H9 (cell line): ENCODE results near the gene WAC. TPM values are rescaled to one million over a fixed set of nuclear protein-coding genes. Genes with fewer than 3 reads are reported as not detected.

ENCODE experiments used
- DNase-seq: peaks from one replicate; pipeline ENCODE4 v3.0.0-alpha.2; 2017
- H2AFZ ChIP-seq: one replicate; pipeline ENCODE4 v1.6.1; 2013; ENCODE audit warnings: mild to moderate bottlenecking, low read length, control low read depth, moderate library complexity
- H2AK5ac ChIP-seq: 2 replicates; pipeline ENCODE4 v1.6.1; 2013; ENCODE audit warnings: low read length, control low read depth, mixed read lengths; ENCODE audit not compliant: insufficient read length
- H2BK120ac ChIP-seq: one replicate; pipeline ENCODE4 v1.6.1; 2013; ENCODE audit warnings: low read depth, mild to moderate bottlenecking, low read length, control low read depth, inconsistent platforms; ENCODE audit not compliant: poor library complexity, severe bottlenecking
- H2BK12ac ChIP-seq: 2 replicates; pipeline ENCODE4 v1.6.1; 2013; ENCODE audit warnings: low read length, control low read depth, mixed read lengths, low read depth; ENCODE audit not compliant: insufficient read length
- H2BK15ac ChIP-seq: 2 replicates; pipeline ENCODE4 v1.6.1; 2013; ENCODE audit warnings: low read depth, low read length, control low read depth
- H2BK20ac ChIP-seq: one replicate; pipeline ENCODE4 v1.6.1; 2013; ENCODE audit warnings: low read depth, mild to moderate bottlenecking, low read length, control low read depth, inconsistent platforms; ENCODE audit not compliant: poor library complexity, severe bottlenecking
- H2BK5ac ChIP-seq: 2 replicates; pipeline ENCODE4 v1.6.1; 2013; ENCODE audit warnings: low read length, control low read depth, mixed read lengths; ENCODE audit not compliant: insufficient read length
- H3K14ac ChIP-seq: 2 replicates; pipeline ENCODE4 v1.6.1; 2013; ENCODE audit warnings: low read length, control low read depth; ENCODE audit not compliant: insufficient read depth
- H3K18ac ChIP-seq: 2 replicates; pipeline ENCODE4 v1.6.1; 2013; ENCODE audit warnings: low read depth, mild to moderate bottlenecking, mixed read lengths, low read length, control low read depth; ENCODE audit not compliant: insufficient read length
- H3K23ac ChIP-seq: 2 replicates; pipeline ENCODE4 v1.6.1; 2013; ENCODE audit warnings: low read length, control low read depth, mixed read lengths, low read depth; ENCODE audit not compliant: insufficient read length
- H3K23me2 ChIP-seq: 2 replicates; pipeline ENCODE4 v1.6.1; 2013; ENCODE audit warnings: low read depth, mild to moderate bottlenecking, mixed read lengths, low read length, control low read depth; ENCODE audit not compliant: insufficient read length, poor library complexity, severe bottlenecking
- H3K27ac ChIP-seq: 2 replicates; pipeline ENCODE4 v1.5.1; 2013; ENCODE audit warnings: low read length, control low read depth, mixed read lengths, low read depth; ENCODE audit not compliant: insufficient read length
- H3K27me3 ChIP-seq: 2 replicates; pipeline ENCODE4 v1.6.1; 2013; ENCODE audit warnings: low read length, control low read depth, inconsistent platforms; ENCODE audit not compliant: insufficient read depth
- H3K4ac ChIP-seq: 2 replicates; pipeline ENCODE4 v1.6.1; 2013; ENCODE audit warnings: low read depth, mild to moderate bottlenecking, control low read depth, inconsistent platforms, low read length, moderate library complexity
- H3K4me1 ChIP-seq: 2 replicates; pipeline ENCODE4 v1.6.1; 2013; ENCODE audit warnings: low read length, control low read depth, inconsistent platforms; ENCODE audit not compliant: insufficient read depth
- H3K4me2 ChIP-seq: 2 replicates; pipeline ENCODE4 v1.6.1; 2013; ENCODE audit warnings: low read length, control low read depth, mixed read lengths; ENCODE audit not compliant: insufficient read length, insufficient read depth
- H3K56ac ChIP-seq: 2 replicates; pipeline ENCODE4 v1.6.1; 2013; ENCODE audit warnings: low read depth, mild to moderate bottlenecking, mixed read lengths, low read length, control low read depth; ENCODE audit not compliant: insufficient read length
- H3K79me1 ChIP-seq: 2 replicates; pipeline ENCODE4 v1.6.1; 2013; ENCODE audit warnings: low read depth, mild to moderate bottlenecking, moderate library complexity, low read length, control low read depth, inconsistent platforms; ENCODE audit not compliant: insufficient read depth, poor library complexity, severe bottlenecking
- H3K79me2 ChIP-seq: 2 replicates; pipeline ENCODE4 v1.6.1; 2013; ENCODE audit warnings: low read length, control low read depth, inconsistent platforms; ENCODE audit not compliant: insufficient read depth
- H3K9ac ChIP-seq: 2 replicates; pipeline ENCODE4 v1.6.1; 2013; ENCODE audit warnings: low read length, control low read depth, mixed read lengths; ENCODE audit not compliant: insufficient read length; ENCODE audit errors: extremely low read depth
- H3K9me3 ChIP-seq: one replicate; pipeline ENCODE4 v1.6.1; 2013; ENCODE audit warnings: low read depth, low read length, inconsistent platforms; ENCODE audit not compliant: control insufficient read depth
- H3T11ph ChIP-seq: one replicate; pipeline ENCODE4 v1.6.1; 2013; ENCODE audit warnings: mild to moderate bottlenecking, low read length, control low read depth, inconsistent platforms
- H4K20me1 ChIP-seq: one replicate; pipeline ENCODE4 v1.6.1; 2013; ENCODE audit not compliant: control insufficient read depth, insufficient read length, insufficient read depth
- H4K5ac ChIP-seq: 2 replicates; pipeline ENCODE4 v1.6.1; 2013; ENCODE audit warnings: low read depth, mild to moderate bottlenecking, mixed read lengths, low read length, control low read depth; ENCODE audit not compliant: insufficient read length
- H4K8ac ChIP-seq: replicated peaks from 2 replicates; pipeline ENCODE4 v1.6.1; 2013; ENCODE audit warnings: low read length, control low read depth, mixed read lengths, low read depth; ENCODE audit not compliant: insufficient read length
- H4K91ac ChIP-seq: 2 replicates; pipeline ENCODE4 v1.6.1; 2013; ENCODE audit warnings: low read depth, mild to moderate bottlenecking, moderate library complexity, mixed read lengths, low read length, control low read depth; ENCODE audit not compliant: insufficient read length
- H3K27ac Mint-ChIP-seq, 3 experiments: 2 replicates in 2 of 3; 3 replicates in 1 of 3; pipeline ENCODE4 v1.8.0; 2020 to 2021; ENCODE audit warnings: mixed read lengths in 3 of 3, mild to moderate bottlenecking in 1 of 3, moderate library complexity in 1 of 3
- H3K27me3 Mint-ChIP-seq: 2 replicates; pipeline ENCODE4 v1.8.0; 2021; ENCODE audit warnings: low read depth, mild to moderate bottlenecking, moderate library complexity, mixed read lengths
- H3K36me3 Mint-ChIP-seq, 3 experiments: 2 replicates in 2 of 3; 3 replicates in 1 of 3; pipeline ENCODE4 v1.8.0; 2020 to 2021; ENCODE audit warnings: low read depth in 3 of 3, mixed read lengths in 3 of 3; ENCODE audit not compliant: insufficient read depth in 1 of 3
- H3K4me1 Mint-ChIP-seq, 2 experiments: 2 replicates each; pipeline ENCODE4 v1.8.0; 2020; ENCODE audit warnings: mixed read lengths in 2 of 2
- H3K4me3 Mint-ChIP-seq, 2 experiments: 2 replicates in 1 of 2; 3 replicates in 1 of 2; pipeline ENCODE4 v1.8.0; 2020 to 2021; ENCODE audit warnings: mild to moderate bottlenecking in 2 of 2, mixed read lengths in 2 of 2, moderate library complexity in 1 of 2
- H3K9me3 Mint-ChIP-seq, 2 experiments: 2 replicates in 1 of 2; 3 replicates in 1 of 2; pipeline ENCODE4 v1.8.0; 2020; ENCODE audit warnings: mild to moderate bottlenecking in 2 of 2, mixed read lengths in 2 of 2, moderate library complexity in 1 of 2
- CTCF ChIP-seq: fragments of 200-600 bp; sonication (generic); conservative IDR thresholded peaks from 3 replicates; pipeline ENCODE4 v1.8.0; 2021; ENCODE audit warnings: antibody characterized with exemption, mild to moderate bottlenecking
- WGBS: extraction: QIAGEN DNeasy Blood & Tissue Kit; methylation state at CpG from one replicate; pipeline ENCODE4 v1.1.7; 2013; ENCODE audit warnings: missing lambda C conversion rate, low lambda C conversion rate, mixed read lengths; ENCODE audit not compliant: insufficient read length; ENCODE audit errors: extremely low coverage; 5-methylcytosine and 5-hydroxymethylcytosine counted together
- total RNA-seq: library from RNA; stranded (reverse); gene quantifications from 2 replicates; pipeline ENCODE4 v1.2.1, GENCODE V29; 2021

Gene WAC
- total RNA-seq, 1 experiment from 2014 or later: 130 TPM

DNA sequence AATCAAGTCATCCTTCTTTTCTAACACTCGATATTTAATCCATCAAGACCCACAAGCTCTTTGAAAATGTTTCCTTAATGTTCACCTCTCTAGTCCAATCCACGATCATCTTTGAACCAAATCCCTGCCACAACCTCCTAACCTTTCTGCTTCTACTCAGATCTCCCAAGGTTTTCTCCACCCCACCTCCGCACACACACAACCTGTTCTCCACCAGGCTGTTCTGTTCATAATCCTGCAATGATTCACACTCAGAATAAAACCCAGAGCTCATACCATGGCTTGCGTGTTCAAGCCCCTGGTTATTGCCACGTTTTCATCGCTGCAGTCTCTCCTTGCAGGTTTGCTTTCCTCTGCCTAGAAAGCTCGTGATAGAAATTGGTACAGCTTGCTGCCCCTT is 90.6 kb downstream of the WAC start:
- Histone ChIP-seq H2BK12ac (no peak overlapping the region), H2AK5ac (no peak overlapping the region), H3K79me2 (no peaks in the 10 kb centered on the region), H2BK15ac (no peak overlapping the region), H3K27me3 (no peaks in the 10 kb centered on the region), H4K20me1 (no peaks in the 10 kb centered on the region), H3K4me1 (no peaks in the 10 kb centered on the region), H3K18ac (no peak overlapping the region), H2AFZ (no peak overlapping the region), H3K79me1 (no peaks in the 10 kb centered on the region), H3K27ac (no peak overlapping the region), H2BK20ac (no peak overlapping the region), H3K14ac (no peak overlapping the region), H3K23ac (no peak overlapping the region), H3K4me2 (no peak overlapping the region), H3K9ac (no peak overlapping the region), H4K91ac (no peak overlapping the region), H3K23me2 (no peaks in the 10 kb centered on the region), H2BK5ac (no peak overlapping the region), H4K8ac (no peak overlapping the region), H3K9me3 (no peaks in the 10 kb centered on the region), H3T11ph (no peak overlapping the region), H3K56ac (no peak overlapping the region), H4K5ac (no peak overlapping the region), H2BK120ac (no peak overlapping the region), H3K4ac (no peak overlapping the region)
- Mint-ChIP-seq H3K4me1 (peaks cover 10 to 12% of the 10 kb centered on the region in 2 experiments; a peak in 2 of 4 replicates), H3K4me3 (no peak overlapping the region), H3K9me3 (no peaks in the 10 kb centered on the region), H3K27ac (peak overlapping the region in 2 of 3 experiments; percentile 2 to 90; a peak in 4 of 7 replicates), H3K27me3 (peaks cover under 1% of the 10 kb centered on the region), H3K36me3 (peaks cover 3 to 26% (median 13%) of the 10 kb centered on the region in 3 experiments; a peak in 6 of 7 replicates)
- no peak for TF ChIP-seq CTCF
- DNase-seq: no peak
- 100% methylated on average over 1 of the region's 7 CpGs for WGBS
